Measurements from ENCODE around the gene DEFB116. TPM values are rescaled to one million over a fixed set of nuclear protein-coding genes. Genes with fewer than 3 reads are reported as not detected.

DEFB116 gene, protein sequence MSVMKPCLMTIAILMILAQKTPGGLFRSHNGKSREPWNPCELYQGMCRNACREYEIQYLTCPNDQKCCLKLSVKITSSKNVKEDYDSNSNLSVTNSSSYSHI
- total RNA-seq (2022; extraction: Qiagen RNA extraction), result not detected in 5 replicates

DNA sequence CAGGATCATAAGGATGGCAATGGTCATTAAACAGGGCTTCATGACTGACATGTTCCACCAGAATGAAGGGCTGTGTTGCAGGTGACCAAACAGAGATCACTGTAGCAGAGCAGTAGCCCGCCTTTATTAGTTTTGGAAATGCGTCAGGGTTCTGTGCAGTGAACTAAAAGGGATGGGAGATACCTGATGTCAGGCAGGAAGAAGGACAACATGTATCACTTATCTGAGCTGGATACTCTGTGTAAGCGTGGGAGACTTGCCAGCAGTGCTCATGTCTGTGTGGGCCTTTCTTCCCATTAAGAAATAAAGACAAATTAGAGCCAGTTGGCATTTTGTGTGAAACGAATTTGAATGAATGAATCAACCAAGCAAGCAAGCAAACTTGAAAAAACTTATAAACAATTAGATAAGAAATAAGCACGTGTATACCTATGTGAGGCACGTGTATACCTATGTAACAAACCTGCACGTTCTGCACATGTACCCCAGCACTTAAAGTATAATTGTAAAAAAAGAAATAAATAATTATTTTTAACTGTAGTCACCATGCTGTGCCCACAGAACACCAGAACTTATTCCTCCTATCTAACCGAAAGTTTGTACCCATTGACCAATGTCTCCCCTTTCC is at the start of gene DEFB116:
DEFB116 (minus strand) TSS at position 51 of the 628 bp plus-strand sequence; CDS start at position 51, 0 bp downstream.

DNA sequence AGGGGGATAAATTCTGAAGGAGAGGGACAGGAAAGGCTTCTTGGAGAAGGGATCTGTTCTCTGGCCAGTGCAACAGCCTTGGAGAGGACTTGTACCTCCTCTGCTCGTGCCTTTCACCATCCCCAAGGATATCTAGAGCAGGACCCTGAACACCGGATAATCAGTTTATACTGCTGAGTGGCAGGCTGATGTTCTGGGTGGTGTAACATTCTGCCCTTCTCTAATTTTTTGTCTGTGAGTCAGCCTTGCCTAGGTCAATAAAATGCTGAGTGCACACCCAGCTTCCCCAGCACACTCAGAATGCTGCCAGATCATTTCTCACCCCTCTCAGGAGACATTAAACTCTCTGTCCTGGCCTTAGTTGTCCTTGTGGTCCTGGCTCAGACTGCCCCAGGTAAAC is 51.0 kb downstream of the DEFB116 start, which contains the start of gene DEFB115:
DEFB115 (plus strand) TSS at position 301 of the 400 bp plus-strand sequence; CDS start at position 301, 0 bp downstream.

Other genes with a start within 250 kb of the DEFB116 start
- not detected in 5 replicates for gene DEFB115, start 50.9 kb downstream of the DEFB116 start, total RNA-seq (2022; extraction: Qiagen RNA extraction)
- not detected in 5 replicates for gene DEFB118, start 60.0 kb upstream of the DEFB116 start, total RNA-seq (2022; extraction: Qiagen RNA extraction)
- gene DEFB119, start 82.0 kb upstream of the DEFB116 start, total RNA-seq (2022; extraction: Qiagen RNA extraction), result not detected in 5 replicates
- not detected in 5 replicates for gene DEFB121, start 97.6 kb upstream of the DEFB116 start, total RNA-seq (2022; extraction: Qiagen RNA extraction)
- gene DEFB123, start 132.0 kb upstream of the DEFB116 start, total RNA-seq (2022; extraction: Qiagen RNA extraction), result not detected in 5 replicates
- 0.29 to 0.44 TPM in 2 of 5 replicates, not detected in the others for gene DEFB124, start 166.5 kb upstream of the DEFB116 start, total RNA-seq (2022; extraction: Qiagen RNA extraction)
- 0.64 to 0.88 TPM (median 0.70 TPM) in 5 replicates for gene REM1, start 166.7 kb upstream of the DEFB116 start, total RNA-seq (2022; extraction: Qiagen RNA extraction)
- gene HM13, start 205.9 kb upstream of the DEFB116 start, total RNA-seq (2022; extraction: Qiagen RNA extraction), result 207 to 265 TPM (median 240 TPM) in 5 replicates